HG03196 (cell line): ENCODE data around the gene LMX1A.

Source experiments
- ATAC-seq: cut with Tn5 transposase; IDR thresholded peaks from one replicate; pipeline ENCODE4 v1.9.1; 2021; ENCODE audit not compliant: unreplicated experiment

The LMX1A gene

DNA sequence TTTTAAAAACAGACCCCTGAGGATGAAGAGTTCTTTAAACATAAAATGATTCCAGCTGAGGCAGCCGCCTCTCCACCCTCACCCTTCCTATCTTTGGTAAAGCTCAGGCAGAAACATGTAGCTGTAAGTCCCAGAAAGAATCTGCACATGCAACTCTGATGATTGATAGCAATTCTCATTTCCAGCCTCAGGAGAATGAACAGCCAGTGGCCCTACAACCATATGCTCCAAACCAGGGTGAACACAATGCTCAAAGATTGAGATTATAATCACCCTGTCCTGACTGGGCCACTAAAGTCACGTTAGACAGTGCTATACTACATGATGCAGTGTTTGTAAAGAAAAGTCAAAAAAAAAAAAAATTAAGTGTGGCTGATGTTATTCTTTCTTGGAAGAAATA is 80.2 kb downstream of the LMX1A start:
- ATAC-seq, result no peak

DNA sequence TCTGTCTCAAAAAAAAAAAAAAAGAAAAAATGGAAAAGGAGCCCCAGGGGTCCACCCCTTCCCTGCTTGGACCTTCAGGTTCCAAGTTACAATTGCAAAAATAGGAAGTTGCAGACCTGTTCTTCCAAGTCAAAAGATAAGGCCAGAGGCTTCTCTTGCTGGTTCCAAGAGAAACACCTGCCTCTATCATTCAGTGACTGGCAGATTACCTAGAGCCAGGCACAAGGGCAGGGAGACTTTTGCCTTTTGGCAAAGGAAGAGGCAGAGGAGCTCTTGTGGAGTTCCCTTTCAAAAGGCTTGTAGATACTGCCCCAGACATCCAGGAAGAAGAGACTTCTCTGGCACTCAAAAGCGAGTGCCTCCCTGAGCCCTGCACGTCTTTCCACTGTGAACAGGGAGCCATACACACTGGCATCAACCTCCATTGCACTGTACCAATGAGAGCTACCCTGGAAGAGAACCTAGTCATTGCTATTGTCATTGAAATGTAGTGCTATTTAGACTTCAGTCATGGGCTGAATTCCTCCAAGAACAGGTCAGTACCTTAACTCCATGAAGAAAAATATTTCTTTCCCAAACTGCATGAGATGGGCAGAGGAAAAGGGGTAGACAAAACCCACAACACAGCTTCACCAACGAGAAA is 91.2 kb downstream of the LMX1A start:
- no peak for ATAC-seq

DNA sequence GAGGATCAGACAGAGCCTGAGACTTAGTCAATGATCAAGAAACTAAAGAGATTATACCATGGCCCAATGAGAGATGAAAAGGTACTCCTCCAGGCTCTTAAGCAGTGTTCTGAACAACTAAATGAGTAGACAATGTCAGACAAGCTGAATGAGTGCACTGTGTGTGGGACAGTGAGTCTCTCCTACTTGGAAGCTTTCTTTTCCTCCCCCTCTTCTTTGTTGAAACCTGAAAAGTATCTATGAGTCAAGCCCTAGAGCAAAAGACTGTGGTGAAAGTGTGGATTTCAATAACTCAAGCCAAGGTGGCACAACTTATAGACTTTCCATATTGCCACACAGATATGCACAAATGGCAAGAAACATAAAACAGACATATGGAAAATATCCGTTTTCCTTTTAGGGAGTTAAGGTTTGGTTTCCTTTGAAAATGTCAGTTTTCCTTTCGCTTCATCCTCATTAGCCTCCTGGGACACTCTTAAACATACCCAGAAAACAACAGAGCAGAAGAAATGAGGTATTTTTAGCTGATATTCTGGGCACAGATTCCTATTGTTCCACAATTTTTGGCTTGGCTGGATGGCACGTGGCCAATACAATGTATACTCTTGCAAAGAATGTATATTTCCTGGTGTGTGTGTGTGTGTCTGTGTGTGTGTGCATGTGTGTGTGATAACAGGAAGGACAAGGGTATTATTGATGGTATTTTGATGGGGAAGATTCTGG is 96.6 kb downstream of the LMX1A start:
- no peak for ATAC-seq

GRCh38 chr1:165259236-165259635 is 97.3 kb downstream of the LMX1A start:
- ATAC-seq, result no peak

DNA sequence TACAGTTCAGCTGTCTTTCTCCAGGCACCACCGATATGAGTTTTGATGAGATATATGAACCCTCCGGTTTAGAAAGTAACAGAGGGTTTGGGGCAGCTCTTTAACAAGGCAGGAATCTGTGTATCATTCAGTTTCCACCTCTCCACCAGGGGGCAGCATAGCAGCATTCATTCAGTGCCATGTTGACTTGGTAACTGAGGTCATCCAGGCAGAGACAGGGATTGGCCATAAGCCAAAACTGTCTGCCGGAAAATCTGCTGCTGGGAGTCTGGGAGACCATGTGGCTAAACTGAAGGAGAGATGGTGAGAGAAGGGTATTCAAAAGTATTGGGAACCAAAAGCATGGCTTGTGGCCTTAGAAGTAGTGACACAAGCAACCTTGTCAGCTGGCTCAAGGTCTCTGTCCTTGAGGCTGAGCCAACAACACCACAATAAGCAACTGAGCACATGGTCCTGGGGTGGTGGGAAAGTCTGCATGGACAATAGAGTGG is 98.5 kb downstream of the LMX1A start:
- ATAC-seq, result no peak

GRCh38 chr1:165254896-165255625 is 101.5 kb downstream of the LMX1A start:
- ATAC-seq, result no peak

DNA sequence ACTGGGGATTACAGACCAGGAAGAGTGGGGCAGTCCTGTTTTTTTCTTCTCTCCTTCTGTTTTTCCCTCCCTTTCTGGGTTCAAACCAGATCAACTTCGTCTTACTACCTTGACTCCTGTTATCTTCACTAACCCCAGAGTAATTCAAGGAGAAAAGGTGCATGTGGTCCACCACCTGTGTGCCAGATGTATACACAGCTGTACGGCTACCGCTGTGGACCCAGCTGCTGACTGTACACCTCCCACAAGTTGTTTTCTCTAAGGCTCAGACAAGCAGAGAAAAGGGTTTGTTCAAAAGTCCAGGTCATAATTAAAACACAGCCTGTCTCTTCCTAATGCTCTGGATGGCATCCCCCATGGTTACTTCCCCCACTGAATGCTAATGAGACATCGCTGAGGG is 102.1 kb downstream of the LMX1A start:
- no peak for ATAC-seq

DNA sequence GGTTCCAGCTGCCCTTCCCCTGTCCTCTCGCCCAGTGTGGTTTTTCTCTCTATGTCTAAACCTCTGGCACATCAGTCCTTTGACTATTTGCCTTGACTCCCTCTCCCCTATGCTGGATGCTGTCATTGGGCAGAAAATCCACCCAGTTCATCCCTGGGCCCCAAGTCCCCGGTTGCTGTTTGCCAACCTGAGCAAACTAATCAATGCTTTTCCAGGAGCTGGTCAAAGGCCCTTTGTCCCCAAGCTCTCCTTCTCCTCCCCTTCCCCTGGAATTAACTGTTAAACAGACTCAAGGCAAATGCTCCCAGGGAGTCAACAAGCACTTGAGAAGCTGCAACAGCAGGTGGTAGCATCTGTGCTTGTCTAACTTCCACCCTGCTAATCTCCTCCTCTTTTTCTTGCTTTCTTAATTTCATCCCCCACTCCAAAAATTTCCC is 102.7 kb downstream of the LMX1A start:
- no peak for ATAC-seq

DNA sequence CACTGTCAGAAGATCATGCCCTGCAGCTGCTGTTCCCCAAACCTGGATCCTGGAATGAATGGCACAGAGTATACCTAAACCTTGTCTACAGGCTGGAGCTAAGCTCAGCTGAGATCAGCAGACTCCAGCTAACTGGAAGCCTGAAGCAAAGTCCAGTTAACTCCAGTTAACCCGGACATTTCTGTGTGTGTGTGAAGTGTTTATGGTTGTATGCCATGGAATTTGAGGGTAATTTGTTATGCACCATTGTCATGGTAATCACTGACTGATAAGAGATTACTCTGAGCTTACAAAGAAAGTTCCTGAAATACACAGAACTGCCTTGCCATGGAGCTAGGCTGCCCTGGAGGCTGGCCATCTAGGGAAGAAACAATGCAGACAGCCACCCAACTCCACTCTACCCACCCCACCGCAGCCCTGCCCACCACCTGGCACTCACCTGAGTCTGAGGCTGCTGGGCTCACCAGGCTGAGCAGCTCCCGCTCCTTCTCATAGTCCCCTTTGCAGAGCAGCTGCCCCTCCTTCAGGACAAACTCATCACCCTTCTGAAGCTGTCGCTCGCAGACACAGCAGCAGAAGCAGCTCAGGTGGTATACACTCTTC is 107.4 kb downstream of the LMX1A start:
- no peak for ATAC-seq

DNA sequence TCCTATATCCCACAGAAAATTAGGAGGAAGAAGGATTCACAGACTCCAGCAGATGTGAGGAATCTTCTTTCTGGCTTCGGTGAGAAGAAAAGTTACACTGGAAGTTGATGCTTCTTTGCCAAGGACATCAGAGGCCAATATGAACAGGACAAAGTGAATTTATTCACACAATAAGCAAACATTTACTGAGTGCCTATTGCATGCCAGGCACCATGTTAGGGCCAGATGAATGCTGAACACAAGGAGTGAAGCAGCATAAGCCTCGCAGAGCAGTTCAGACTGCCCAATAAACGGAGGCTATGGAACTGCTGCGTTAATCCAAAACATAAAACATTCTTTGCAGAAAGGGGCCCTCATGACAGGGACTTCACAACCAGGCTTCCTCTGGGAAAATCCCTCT is 114.6 kb downstream of the LMX1A start:
- ATAC-seq, result no peak

GRCh38 chr1:165241321-165241720 is 115.2 kb downstream of the LMX1A start:
- ATAC-seq, result no peak

DNA sequence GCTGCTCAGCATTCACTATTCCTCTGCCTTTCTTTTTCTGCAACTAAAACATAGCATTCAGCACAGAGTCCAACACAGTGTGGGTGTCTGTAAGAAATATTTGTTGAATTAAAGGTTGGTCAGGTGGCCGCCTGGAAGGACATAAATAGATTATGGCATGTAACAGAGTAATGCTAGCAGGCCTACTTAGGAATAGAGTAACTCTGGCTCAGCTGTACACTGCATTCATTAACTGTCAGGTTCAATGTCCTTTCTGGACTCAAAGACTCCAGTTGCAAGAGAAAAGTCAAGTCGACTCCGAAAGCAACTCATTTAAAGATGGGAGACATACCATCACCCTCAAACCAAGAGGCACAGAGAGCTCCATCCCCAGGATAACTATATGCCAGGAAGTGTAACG is 116.0 kb downstream of the LMX1A start:
- ATAC-seq, result no peak

DNA sequence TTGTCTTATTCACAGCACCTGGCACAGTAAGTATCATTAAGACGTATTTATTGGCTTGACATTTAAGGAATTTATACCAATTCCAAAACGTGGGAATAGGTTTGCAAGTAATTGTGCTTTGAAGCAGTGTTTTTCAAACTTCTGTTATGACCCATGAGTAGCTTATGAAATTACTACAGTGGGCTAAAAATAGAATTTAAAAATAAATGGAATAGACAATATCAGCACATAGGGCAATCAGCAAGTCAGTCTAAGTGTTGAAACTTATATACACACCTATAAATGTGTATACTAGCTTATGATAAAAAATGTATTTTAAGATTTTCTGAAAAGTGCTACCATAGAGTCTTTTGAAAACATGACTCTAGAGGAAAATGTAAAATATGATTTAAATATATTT is 116.6 kb downstream of the LMX1A start:
- ATAC-seq, result no peak

- ATAC-seq, result no peak
Observed at GRCh38 chr1:165235777-165236291, 120.7 kb downstream of the LMX1A start.

DNA sequence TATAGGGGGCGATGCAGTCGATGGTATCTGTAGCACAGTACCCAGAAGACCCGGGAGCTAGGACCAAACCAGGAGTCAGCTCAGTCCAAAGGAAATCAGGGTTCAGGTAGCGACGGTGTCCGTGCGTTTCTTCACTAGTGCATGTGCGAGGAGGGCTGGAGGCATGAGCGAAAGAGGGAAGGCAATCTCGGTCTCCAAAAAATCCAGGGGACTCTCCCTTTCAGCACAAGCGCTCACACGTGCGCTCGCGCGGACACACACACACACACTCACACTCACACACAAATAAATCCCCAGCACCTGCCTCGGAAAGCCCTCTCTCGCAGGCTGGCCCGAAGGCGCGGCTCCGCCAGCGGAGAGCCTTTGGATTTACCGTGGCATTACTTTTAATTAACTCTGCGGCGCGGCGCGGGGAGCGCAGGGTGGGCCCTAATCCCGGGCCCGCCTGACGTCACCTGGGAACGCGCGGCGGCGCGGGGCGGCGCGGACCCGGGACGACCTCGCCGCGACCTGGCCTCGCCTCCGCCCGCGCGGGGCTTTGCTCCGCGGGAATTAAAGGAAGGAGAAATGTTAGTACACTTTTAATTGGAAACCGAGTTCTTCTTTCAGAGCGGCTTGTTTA is 121.2 kb downstream of the LMX1A start:
- ATAC-seq, result no peak

DNA sequence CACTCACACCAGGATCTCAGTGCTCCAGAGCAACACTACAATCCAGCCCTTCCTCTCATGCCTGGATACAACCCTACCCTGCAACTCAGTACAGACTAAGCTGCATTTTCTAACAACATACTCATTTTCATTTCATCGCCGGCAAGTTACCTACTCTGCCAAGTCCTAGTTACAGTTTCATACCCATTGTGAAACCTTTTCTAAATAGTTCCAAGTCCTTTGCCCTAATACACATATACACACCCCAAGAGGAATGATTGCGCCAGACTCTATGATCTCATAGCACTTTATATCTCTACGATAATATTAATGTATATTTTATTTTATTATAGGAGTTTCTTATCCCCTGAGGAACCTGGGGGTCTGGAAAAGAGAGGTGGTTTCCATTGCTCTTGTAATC is 122.4 kb downstream of the LMX1A start:
- no peak for ATAC-seq

- ATAC-seq, result no peak
Observed at GRCh38 chr1:165228676-165229075, 127.8 kb downstream of the LMX1A start.

- no peak for ATAC-seq
Observed at GRCh38 chr1:165228111-165228655, 128.3 kb downstream of the LMX1A start.

DNA sequence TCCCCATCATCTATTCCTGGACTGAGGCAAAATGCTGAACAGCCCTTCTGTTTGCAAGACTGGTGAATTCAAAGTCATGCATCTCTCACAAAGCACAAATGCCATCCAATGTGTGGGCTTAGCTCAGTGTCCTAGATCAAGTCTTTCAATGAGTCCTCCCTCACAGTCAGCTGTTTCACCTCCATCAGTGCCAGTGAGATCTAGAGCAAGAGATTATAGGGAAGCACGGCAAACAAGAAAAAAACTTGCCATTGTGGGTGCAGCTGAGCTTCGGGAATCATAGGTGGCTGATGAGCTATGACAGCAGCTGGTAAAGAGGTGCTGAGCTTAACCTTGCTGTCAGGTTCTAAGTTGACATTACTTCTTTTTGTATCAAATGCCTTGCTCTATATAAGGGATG is 130.2 kb downstream of the LMX1A start:
- no peak for ATAC-seq

DNA sequence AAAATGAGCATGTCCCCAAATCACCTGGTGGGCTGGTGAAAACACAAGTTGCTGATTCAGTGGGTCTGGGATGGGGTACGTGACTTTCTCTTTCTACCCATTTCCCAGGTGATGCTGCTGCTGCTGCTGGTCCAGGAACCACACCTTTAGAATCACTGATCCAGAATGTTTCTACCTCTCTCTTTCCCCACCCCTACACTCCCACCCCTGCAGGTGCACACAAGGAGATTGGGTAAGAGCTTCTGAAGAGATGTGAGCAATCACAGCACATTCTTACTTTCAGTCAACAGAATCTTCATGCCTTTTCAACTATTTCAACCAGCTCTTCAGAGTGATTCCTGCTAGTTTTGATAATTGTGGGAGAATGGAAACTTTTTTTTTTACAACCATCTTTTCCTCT is 130.9 kb downstream of the LMX1A start:
- no peak for ATAC-seq

GRCh38 chr1:165225062-165225461 is 131.5 kb downstream of the LMX1A start:
- ATAC-seq, result no peak
